Mesothelial cell of epicardium (in vitro differentiated cells): ENCODE data around the gene NLGN1. TPM values are rescaled to one million over a fixed set of nuclear protein-coding genes. Genes with fewer than 3 reads are reported as not detected.
A peak's percentile ranks its signal among the peaks of the same experiment; 100 is the strongest.

Source experiments
- DNase-seq, 2 experiments: peaks; one replicate each; pipeline ENCODE4 v3.0.0; 2021; ENCODE audit warnings: low spot score in 2 of 2; ENCODE audit not compliant: unreplicated experiment in 2 of 2
- H3K27ac Mint-ChIP-seq: 2 replicates; pipeline ENCODE4 v1.8.0; 2021; ENCODE audit warnings: mixed read lengths
- H3K27me3 Mint-ChIP-seq: 2 replicates; pipeline ENCODE4 v1.8.0; 2021; ENCODE audit warnings: low read depth, mixed read lengths
- H3K36me3 Mint-ChIP-seq: 2 replicates; pipeline ENCODE4 v1.8.0; 2021; ENCODE audit warnings: mixed read lengths
- H3K4me1 Mint-ChIP-seq: 2 replicates; pipeline ENCODE4 v1.8.0; 2021; ENCODE audit warnings: mixed read lengths
- H3K4me3 Mint-ChIP-seq: 2 replicates; pipeline ENCODE4 v1.8.0; 2021; ENCODE audit warnings: mild to moderate bottlenecking, moderate library complexity, mixed read lengths
- H3K9me3 Mint-ChIP-seq: 2 replicates; pipeline ENCODE4 v1.8.0; 2021; ENCODE audit warnings: mixed read lengths
- CTCF ChIP-seq: fragments of 200-600 bp; sonication (generic); IDR thresholded peaks from one replicate; pipeline ENCODE4 v1.5.0; 2021; ENCODE audit warnings: antibody characterized with exemption; ENCODE audit not compliant: unreplicated experiment
- total RNA-seq: library from RNA; stranded (reverse); gene quantifications from 3 replicates; pipeline ENCODE4 v1.2.1, GENCODE V29; 2021

The NLGN1 gene
- total RNA-seq, 1 donor from 2014 or later: 4.2 TPM

GRCh38 chr3:173502983-173503568 lies 105.5 kb downstream of the NLGN1 start:
- no peaks in the 10 kb centered on the region for H3K27me3 Mint-ChIP-seq
- H3K36me3 Mint-ChIP-seq: no peaks in the 10 kb centered on the region
- H3K4me3 Mint-ChIP-seq: no peak overlapping the region
- peak overlapping the region; percentile 72 for H3K27ac Mint-ChIP-seq
- peaks cover 31% of the 10 kb centered on the region for H3K4me1 Mint-ChIP-seq
- no peak for DNase-seq
- H3K9me3 Mint-ChIP-seq: no peaks in the 10 kb centered on the region
- no peak for TF ChIP-seq CTCF

GRCh38 chr3:173510565-173510964 lies 113.0 kb downstream of the NLGN1 start:
- Mint-ChIP-seq H3K4me3 (no peak overlapping the region), H3K27me3 (no peaks in the 10 kb centered on the region), H3K4me1 (no peaks in the 10 kb centered on the region), H3K36me3 (no peaks in the 10 kb centered on the region), H3K9me3 (peaks cover 5% of the 10 kb centered on the region), H3K27ac (no peak overlapping the region)
- no peak for DNase-seq
- TF ChIP-seq CTCF: no peak

GRCh38 chr3:173513123-173513522 lies 115.6 kb downstream of the NLGN1 start:
- H3K9me3 Mint-ChIP-seq: peaks cover 5% of the 10 kb centered on the region

GRCh38 chr3:173529062-173529711 lies 131.6 kb downstream of the NLGN1 start:
- DNase-seq: no peak
- Mint-ChIP-seq H3K4me1 (no peaks in the 10 kb centered on the region), H3K9me3 (peaks cover 38% of the 10 kb centered on the region), H3K36me3 (peaks cover 13% of the 10 kb centered on the region), H3K27ac (no peak overlapping the region), H3K4me3 (no peak overlapping the region), H3K27me3 (no peaks in the 10 kb centered on the region)
- peak; percentile 51 for TF ChIP-seq CTCF

More at GRCh38 chr3:173513123-173513522, 115.6 kb downstream of the NLGN1 start:
- no peak for DNase-seq
- Mint-ChIP-seq H3K27me3 (no peaks in the 10 kb centered on the region), H3K36me3 (no peaks in the 10 kb centered on the region), H3K4me1 (no peaks in the 10 kb centered on the region), H3K4me3 (no peak overlapping the region), H3K27ac (no peak overlapping the region)
- no peak for TF ChIP-seq CTCF

GRCh38 chr3:173531602-173532001 lies 134.1 kb downstream of the NLGN1 start:
- no peak for TF ChIP-seq CTCF
- no peak overlapping the region for H3K27ac Mint-ChIP-seq
- H3K4me3 Mint-ChIP-seq: no peak overlapping the region
- no peaks in the 10 kb centered on the region for H3K27me3 Mint-ChIP-seq
- peaks cover 4% of the 10 kb centered on the region for H3K36me3 Mint-ChIP-seq
- DNase-seq: no peak
- H3K4me1 Mint-ChIP-seq: peaks cover 7% of the 10 kb centered on the region
- peaks cover 19% of the 10 kb centered on the region for H3K9me3 Mint-ChIP-seq
